Mesendoderm (in vitro differentiated cells): ENCODE results near the gene FAAH.

Source experiments
- DNase-seq: peaks from one replicate; pipeline ENCODE4 v3.0.0; 2013
- H2AK5ac ChIP-seq: 2 replicates; pipeline ENCODE4 v1.6.1; 2013; ENCODE audit warnings: low read length, inconsistent platforms
- H2BK120ac ChIP-seq: 2 replicates; pipeline ENCODE4 v1.6.1; 2013; ENCODE audit warnings: low read depth, mild to moderate bottlenecking, low read length, moderate library complexity, mixed read lengths
- H2BK15ac ChIP-seq: replicated peaks from 2 replicates; pipeline ENCODE4 v1.6.1; 2013; ENCODE audit warnings: low read depth, mild to moderate bottlenecking, moderate library complexity
- H2BK5ac ChIP-seq: 2 replicates; pipeline ENCODE4 v1.6.1; 2013; ENCODE audit warnings: low read length, inconsistent platforms
- H3K18ac ChIP-seq: 2 replicates; pipeline ENCODE4 v1.6.1; 2013; ENCODE audit warnings: mild to moderate bottlenecking, low read length, mixed read lengths
- H3K23ac ChIP-seq: one replicate; pipeline ENCODE4 v1.6.1; 2013; ENCODE audit warnings: low read length
- H3K27ac ChIP-seq: 2 replicates; pipeline ENCODE4 v1.5.1; 2013; ENCODE audit warnings: low read depth, mild to moderate bottlenecking, inconsistent platforms, low read length, moderate library complexity
- H3K27me3 ChIP-seq: 2 replicates; pipeline ENCODE4 v1.6.1; 2013; ENCODE audit warnings: low read length, control low read depth, mild to moderate bottlenecking, inconsistent platforms; ENCODE audit not compliant: insufficient read depth, poor library complexity
- H3K36me3 ChIP-seq: 2 replicates; pipeline ENCODE4 v1.6.1; 2013; ENCODE audit warnings: low read length, inconsistent platforms; ENCODE audit not compliant: control insufficient read depth, insufficient read depth
- H3K4ac ChIP-seq: one replicate; pipeline ENCODE4 v1.6.1; 2013; ENCODE audit warnings: low read depth, mild to moderate bottlenecking, low read length, moderate library complexity
- H3K4me1 ChIP-seq: 2 replicates; pipeline ENCODE4 v1.6.1; 2013; ENCODE audit warnings: low read depth, low read length, inconsistent platforms; ENCODE audit not compliant: control insufficient read depth
- H3K4me2 ChIP-seq: 2 replicates; pipeline ENCODE4 v1.6.1; 2013; ENCODE audit warnings: low read length
- H3K4me3 ChIP-seq: 2 replicates; pipeline ENCODE4 v1.5.1; 2013; ENCODE audit warnings: mild to moderate bottlenecking, low read length
- H3K56ac ChIP-seq: one replicate; pipeline ENCODE4 v1.6.1; 2013; ENCODE audit warnings: low read length
- H3K79me1 ChIP-seq: 2 replicates; pipeline ENCODE4 v1.6.1; 2013; ENCODE audit warnings: low read length, inconsistent platforms
- H3K79me2 ChIP-seq: 2 replicates; pipeline ENCODE4 v1.6.1; 2013; ENCODE audit warnings: mild to moderate bottlenecking, low read length; ENCODE audit not compliant: control insufficient read depth, insufficient read depth
- H3K9ac ChIP-seq: 2 replicates; pipeline ENCODE4 v1.6.1; 2013; ENCODE audit warnings: low read length, inconsistent platforms
- H4K5ac ChIP-seq: one replicate; pipeline ENCODE4 v1.6.1; 2013; ENCODE audit warnings: low read length
- H4K8ac ChIP-seq: one replicate; pipeline ENCODE4 v1.6.1; 2013; ENCODE audit warnings: low read depth, mild to moderate bottlenecking, control low read depth, low read length, moderate library complexity
- WGBS: extraction: QIAGEN DNeasy Blood & Tissue Kit; methylation state at CpG from one replicate; pipeline ENCODE4 v1.1.7; 2013; ENCODE audit warnings: low lambda C conversion rate, missing lambda C conversion rate; ENCODE audit not compliant: insufficient coverage; ENCODE audit errors: extremely low coverage; 5-methylcytosine and 5-hydroxymethylcytosine counted together

Gene FAAH

GRCh38 chr1:46456411-46456963, 62.4 kb downstream of the FAAH start:
- H3K18ac ChIP-seq: no peak overlapping the region
- H2BK120ac ChIP-seq: no peak overlapping the region
- no peak overlapping the region for H3K23ac ChIP-seq
- H4K8ac ChIP-seq: no peak overlapping the region
- no peak overlapping the region for H4K5ac ChIP-seq
- H3K4me3 ChIP-seq: no peak overlapping the region
- no peak overlapping the region for H3K4ac ChIP-seq
- H2AK5ac ChIP-seq: no peak overlapping the region
- H3K4me2 ChIP-seq: no peak overlapping the region
- no peak overlapping the region for H3K9ac ChIP-seq
- peaks cover 24% of the 10 kb centered on the region for H3K27me3 ChIP-seq
- H2BK15ac ChIP-seq: no peak overlapping the region
- peaks cover 2% of the 10 kb centered on the region for H3K4me1 ChIP-seq
- H3K79me1 ChIP-seq: no peaks in the 10 kb centered on the region
- no CpG with 5 or more reads among the region's 5 CpGs for whole genome bisulfite sequencing
- no peaks in the 10 kb centered on the region for H3K36me3 ChIP-seq
- H2BK5ac ChIP-seq: no peak overlapping the region
- no peak overlapping the region for H3K56ac ChIP-seq
- DNase-seq: no peak
- no peak overlapping the region for H3K27ac ChIP-seq
- no peaks in the 10 kb centered on the region for H3K79me2 ChIP-seq

- H3K4me1 ChIP-seq: peaks cover 7% of the 10 kb centered on the region
- no peaks in the 10 kb centered on the region for H3K36me3 ChIP-seq
- no peak overlapping the region for H3K4me3 ChIP-seq
- no peak overlapping the region for H3K4ac ChIP-seq
- no peak overlapping the region for H3K9ac ChIP-seq
- H3K27ac ChIP-seq: no peak overlapping the region
- no peak overlapping the region for H3K56ac ChIP-seq
- no peak overlapping the region for H4K8ac ChIP-seq
- WGBS: no CpG with 5 or more reads among the region's 6 CpGs
- H3K79me1 ChIP-seq: no peaks in the 10 kb centered on the region
- no peak overlapping the region for H2BK15ac ChIP-seq
- no peak overlapping the region for H3K18ac ChIP-seq
- DNase-seq: no peak
- H3K4me2 ChIP-seq: no peak overlapping the region
- H2AK5ac ChIP-seq: no peak overlapping the region
- no peak overlapping the region for H2BK120ac ChIP-seq
- no peak overlapping the region for H2BK5ac ChIP-seq
- peaks cover 18% of the 10 kb centered on the region for H3K27me3 ChIP-seq
- no peaks in the 10 kb centered on the region for H3K79me2 ChIP-seq
- no peak overlapping the region for H4K5ac ChIP-seq
- no peak overlapping the region for H3K23ac ChIP-seq
Observed at GRCh38 chr1:46457178-46457577, 63.1 kb downstream of the FAAH start.

GRCh38 chr1:46458190-46458589, 64.1 kb downstream of the FAAH start:
- Histone ChIP-seq H3K4me3 (no peak overlapping the region), H3K18ac (no peak overlapping the region)

GRCh38 chr1:46458846-46459245, 64.7 kb downstream of the FAAH start:
- WGBS: no CpG with 5 or more reads among the region's 7 CpGs
- H2BK120ac ChIP-seq: no peak overlapping the region

More at GRCh38 chr1:46458190-46458589, 64.1 kb downstream of the FAAH start:
- no peaks in the 10 kb centered on the region for H3K79me2 ChIP-seq
- WGBS: no CpG with 5 or more reads among the region's 4 CpGs
- no peak overlapping the region for H4K8ac ChIP-seq
- no peak overlapping the region for H4K5ac ChIP-seq
- no peak overlapping the region for H3K4ac ChIP-seq
- peaks cover 7% of the 10 kb centered on the region for H3K4me1 ChIP-seq
- no peak overlapping the region for H2BK5ac ChIP-seq
- H3K4me2 ChIP-seq: no peak overlapping the region
- no peaks in the 10 kb centered on the region for H3K79me1 ChIP-seq
- DNase-seq: no peak
- H2AK5ac ChIP-seq: no peak overlapping the region
- H3K56ac ChIP-seq: no peak overlapping the region
- H3K27ac ChIP-seq: no peak overlapping the region
- no peak overlapping the region for H3K9ac ChIP-seq
- H3K36me3 ChIP-seq: no peaks in the 10 kb centered on the region
- no peak overlapping the region for H2BK15ac ChIP-seq
- H3K27me3 ChIP-seq: peaks cover 11% of the 10 kb centered on the region
- no peak overlapping the region for H2BK120ac ChIP-seq
- no peak overlapping the region for H3K23ac ChIP-seq

GRCh38 chr1:46459315-46459714, 65.2 kb downstream of the FAAH start:
- H3K79me1 ChIP-seq: no peaks in the 10 kb centered on the region
- no peak overlapping the region for H3K23ac ChIP-seq
- no peaks in the 10 kb centered on the region for H3K36me3 ChIP-seq
- no peak overlapping the region for H2BK5ac ChIP-seq
- no CpG with 5 or more reads among the region's 8 CpGs for WGBS
- H3K27ac ChIP-seq: no peak overlapping the region
- no peak overlapping the region for H4K8ac ChIP-seq
- H3K4ac ChIP-seq: no peak overlapping the region
- no peak overlapping the region for H3K4me3 ChIP-seq
- DNase-seq: no peak
- no peaks in the 10 kb centered on the region for H3K27me3 ChIP-seq
- H3K9ac ChIP-seq: no peak overlapping the region
- H3K79me2 ChIP-seq: no peaks in the 10 kb centered on the region
- no peak overlapping the region for H3K56ac ChIP-seq
- H3K18ac ChIP-seq: no peak overlapping the region
- no peak overlapping the region for H4K5ac ChIP-seq
- no peak overlapping the region for H3K4me2 ChIP-seq
- no peak overlapping the region for H2BK15ac ChIP-seq
- H2BK120ac ChIP-seq: no peak overlapping the region
- no peak overlapping the region for H2AK5ac ChIP-seq
- peaks cover 7% of the 10 kb centered on the region for H3K4me1 ChIP-seq

More at GRCh38 chr1:46458846-46459245, 64.7 kb downstream of the FAAH start:
- Histone ChIP-seq H2BK5ac (no peak overlapping the region), H2AK5ac (no peak overlapping the region), H3K18ac (no peak overlapping the region), H3K23ac (no peak overlapping the region), H3K4me3 (no peak overlapping the region), H3K4ac (no peak overlapping the region), H3K36me3 (no peaks in the 10 kb centered on the region), H4K5ac (no peak overlapping the region), H3K56ac (no peak overlapping the region), H2BK15ac (no peak overlapping the region), H3K4me1 (peaks cover 7% of the 10 kb centered on the region), H3K27ac (no peak overlapping the region), H4K8ac (no peak overlapping the region), H3K79me2 (no peaks in the 10 kb centered on the region), H3K79me1 (no peaks in the 10 kb centered on the region), H3K27me3 (peaks cover 4% of the 10 kb centered on the region), H3K4me2 (no peak overlapping the region), H3K9ac (no peak overlapping the region)
- no peak for DNase-seq
